ENCODE results near the gene PTPN11. TPM values are rescaled to one million over a fixed set of nuclear protein-coding genes. Genes with fewer than 3 reads are reported as not detected.

PTPN11 gene
- total and polyA plus RNA-seq, 8 donors: 16.3 to 114 (median 67.5) TPM

- TF ChIP-seq EP300 (IDR thresholded peaks at IDR 0.05): no peak
- TF ChIP-seq CTCF (IDR thresholded peaks at IDR 0.05): no peak
- TF ChIP-seq POLR2AphosphoS5 (IDR thresholded peaks at IDR 0.05): no peak
- TF ChIP-seq POLR2A (IDR thresholded peaks at IDR 0.05): no peak
- intact Hi-C loops (cut with DNase I; ENCODE audit: low total_unique reads): no loop called here
- H3K27ac ChIP-seq: no peak overlapping the region
- H3K27me3 ChIP-seq: no peaks in the 10 kb centered on the region
- DNase-seq: no peak
- H3K9me3 ChIP-seq: no peaks in the 10 kb centered on the region
- no peaks in the 10 kb centered on the region for H3K4me1 ChIP-seq
- WGBS, 5 donors: 92 to 97% (median 95%) methylated on average over 12 of the region's 12 CpGs
- no peak overlapping the region for H3K4me3 ChIP-seq
- H3K36me3 ChIP-seq: peaks cover 55 to 100% (median 97%) of the 10 kb centered on the region in 4 donors
Measured at GRCh38 chr12:112486361-112486760, 67.6 kb downstream of the PTPN11 start.

GRCh38 chr12:112488257-112488876 lies 69.6 kb downstream of the PTPN11 start:
- no peaks in the 10 kb centered on the region for H3K9me3 ChIP-seq
- 77 to 89% (median 86%) methylated on average over 6 of the region's 6 CpGs for WGBS, 5 donors
- TF ChIP-seq POLR2AphosphoS5 (IDR thresholded peaks at IDR 0.05) (no peak), POLR2A (IDR thresholded peaks at IDR 0.05) (no peak), EP300 (IDR thresholded peaks at IDR 0.05) (no peak), CTCF (IDR thresholded peaks at IDR 0.05) (no peak)
- intact Hi-C loops (cut with DNase I; ENCODE audit: low total_unique reads): no loop called here
- peak in 1 of 2 donors; percentile 8 for DNase-seq
- H3K4me1 ChIP-seq: no peaks in the 10 kb centered on the region
- no peaks in the 10 kb centered on the region for H3K27me3 ChIP-seq
- peaks cover 54 to 100% (median 97%) of the 10 kb centered on the region in 4 donors for H3K36me3 ChIP-seq
- no peak overlapping the region for H3K27ac ChIP-seq
- H3K4me3 ChIP-seq: no peak overlapping the region

- H3K4me1 ChIP-seq: no peaks in the 10 kb centered on the region
- peaks cover 60 to 99% (median 97%) of the 10 kb centered on the region in 4 donors for H3K36me3 ChIP-seq
- no peaks in the 10 kb centered on the region for H3K9me3 ChIP-seq
- TF ChIP-seq POLR2A (IDR thresholded peaks at IDR 0.05) (no peak), CTCF (IDR thresholded peaks at IDR 0.05) (no peak), POLR2AphosphoS5 (IDR thresholded peaks at IDR 0.05) (no peak), EP300 (IDR thresholded peaks at IDR 0.05) (no peak)
- no peaks in the 10 kb centered on the region for H3K27me3 ChIP-seq
- no peak overlapping the region for H3K4me3 ChIP-seq
- intact Hi-C loops (cut with DNase I; ENCODE audit: low total_unique reads): no loop called here
- WGBS, 5 donors: 93 to 98% (median 96%) methylated on average over 6 of the region's 6 CpGs
- DNase-seq: no peak
- no peak overlapping the region for H3K27ac ChIP-seq
Measured at GRCh38 chr12:112489456-112489855, 70.7 kb downstream of the PTPN11 start.

GRCh38 chr12:112496496-112496895 lies 77.7 kb downstream of the PTPN11 start:
- Histone ChIP-seq H3K36me3 (peaks cover 26 to 95% (median 87%) of the 10 kb centered on the region in 4 donors), H3K27me3 (no peaks in the 10 kb centered on the region), H3K9me3 (no peaks in the 10 kb centered on the region), H3K4me3 (no peak overlapping the region), H3K4me1 (no peaks in the 10 kb centered on the region), H3K27ac (no peak overlapping the region)
- 81 to 96% (median 85%) methylated on average over 3 of the region's 3 CpGs for WGBS, 5 donors
- no peak for DNase-seq
- intact Hi-C loops (cut with DNase I; ENCODE audit: low total_unique reads): no loop called here
- TF ChIP-seq EP300 (IDR thresholded peaks at IDR 0.05) (no peak), POLR2AphosphoS5 (IDR thresholded peaks at IDR 0.05) (no peak), POLR2A (IDR thresholded peaks at IDR 0.05) (no peak), CTCF (IDR thresholded peaks at IDR 0.05) (no peak)

Measured in stomach (tissue), 9 donors.